ENCODE results near the gene PYGO2. TPM values are rescaled to one million over a fixed set of nuclear protein-coding genes. Genes with fewer than 3 reads are reported as not detected.

PYGO2 gene
- total RNA-seq, 2 experiments from 2014 or later: 44.3 to 47.3 TPM

GRCh38 chr1:154955039-154955717 lies 6.4 kb downstream of the PYGO2 start:
- peak overlapping the region; percentile 87 for H3K27ac ChIP-seq (ENCODE audit: low read depth, low read length, poor library complexity, severe bottlenecking)
- ChIA-PET POLR2A (interaction anchor here (0.6 to 1.3 kb wide), 10 partner anchors 17 to 190 kb away, joined by 3 to 8 read pairs (median 4); partner anchors contain the start of genes FLAD1 and PMVK), CTCF (ENCODE audit: unreplicated experiment) (interaction anchor here (0.7 to 3.4 kb wide), 5 partner anchors 11 to 68 kb away, joined by 3 to 13 read pairs (median 4); partner anchors contain the start of gene FLAD1)
- no peaks in the 10 kb centered on the region for H3K9me2 ChIP-seq (ENCODE audit: insufficient read depth, low read length)
- peak overlapping the region; percentile 85 for H3K4me2 ChIP-seq (ENCODE audit: low read length)
- intact Hi-C loops (cut with micrococcal nuclease; ENCODE audit: unreplicated experiment): no loop called here
- H3K79me2 ChIP-seq (ENCODE audit: insufficient read depth, low read depth, low read length): peaks cover 37% of the 10 kb centered on the region
- TF ChIP-seq, protein P1, sequence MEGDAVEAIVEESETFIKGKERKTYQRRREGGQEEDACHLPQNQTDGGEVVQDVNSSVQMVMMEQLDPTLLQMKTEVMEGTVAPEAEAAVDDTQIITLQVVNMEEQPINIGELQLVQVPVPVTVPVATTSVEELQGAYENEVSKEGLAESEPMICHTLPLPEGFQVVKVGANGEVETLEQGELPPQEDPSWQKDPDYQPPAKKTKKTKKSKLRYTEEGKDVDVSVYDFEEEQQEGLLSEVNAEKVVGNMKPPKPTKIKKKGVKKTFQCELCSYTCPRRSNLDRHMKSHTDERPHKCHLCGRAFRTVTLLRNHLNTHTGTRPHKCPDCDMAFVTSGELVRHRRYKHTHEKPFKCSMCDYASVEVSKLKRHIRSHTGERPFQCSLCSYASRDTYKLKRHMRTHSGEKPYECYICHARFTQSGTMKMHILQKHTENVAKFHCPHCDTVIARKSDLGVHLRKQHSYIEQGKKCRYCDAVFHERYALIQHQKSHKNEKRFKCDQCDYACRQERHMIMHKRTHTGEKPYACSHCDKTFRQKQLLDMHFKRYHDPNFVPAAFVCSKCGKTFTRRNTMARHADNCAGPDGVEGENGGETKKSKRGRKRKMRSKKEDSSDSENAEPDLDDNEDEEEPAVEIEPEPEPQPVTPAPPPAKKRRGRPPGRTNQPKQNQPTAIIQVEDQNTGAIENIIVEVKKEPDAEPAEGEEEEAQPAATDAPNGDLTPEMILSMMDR (conservative IDR thresholded peaks at IDR 0.05; ENCODE audit: low read length): no peak
- TF ChIP-seq EZH2phosphoT487 (IDR thresholded peaks at IDR 0.05; ENCODE audit: borderline replicate concordance, low read depth, low read length): no peak
- H3K4me3 ChIP-seq (ENCODE audit: low read depth, low read length, poor library complexity, severe bottlenecking): peak overlapping the region; percentile 72
- BruUV-seq (replicated peaks): TSS peak; percentile 11
- H2AFZ ChIP-seq (ENCODE audit: low read length): no peak overlapping the region
- peaks cover 73% of the 10 kb centered on the region for H3K4me1 ChIP-seq (ENCODE audit: insufficient read depth, low read length, poor library complexity, severe bottlenecking)
- peak; percentile 93 for DNase-seq (ENCODE audit: low spot score)
- no peaks in the 10 kb centered on the region for H3K9me3 ChIP-seq (ENCODE audit: low read length)
- peaks cover 39% of the 10 kb centered on the region for H3K36me3 ChIP-seq (ENCODE audit: insufficient read depth, low read length)
- H4K20me1 ChIP-seq (ENCODE audit: insufficient read depth, low read length): no peaks in the 10 kb centered on the region

GRCh38 chr1:154954541-154954940 lies 7.0 kb downstream of the PYGO2 start:
- no TSS peak for BruUV-seq (replicated peaks)
- peak overlapping the region; percentile 72 for H3K4me3 ChIP-seq (ENCODE audit: low read depth, low read length, poor library complexity, severe bottlenecking)
- TF ChIP-seq EZH2phosphoT487 (IDR thresholded peaks at IDR 0.05; ENCODE audit: borderline replicate concordance, low read depth, low read length): no peak
- TF ChIP-seq, protein P1 (conservative IDR thresholded peaks at IDR 0.05; ENCODE audit: low read length): no peak

More at GRCh38 chr1:154954541-154954940, 7.0 kb downstream of the PYGO2 start:
- CTCF ChIA-PET (ENCODE audit: unreplicated experiment): interaction anchor here (1.0 to 3.4 kb wide), 3 partner anchors 10 to 61 kb away, joined by 3 to 13 read pairs (median 11); no protein-coding TSS in a partner anchor
- Histone ChIP-seq H3K4me1 (ENCODE audit: insufficient read depth, low read length, poor library complexity, severe bottlenecking) (peaks cover 73% of the 10 kb centered on the region), H3K27ac (ENCODE audit: low read depth, low read length, poor library complexity, severe bottlenecking) (peak overlapping the region; percentile 87), H3K36me3 (ENCODE audit: insufficient read depth, low read length) (peaks cover 36% of the 10 kb centered on the region), H4K20me1 (ENCODE audit: insufficient read depth, low read length) (no peaks in the 10 kb centered on the region), H3K9me2 (ENCODE audit: insufficient read depth, low read length) (no peaks in the 10 kb centered on the region), H3K4me2 (ENCODE audit: low read length) (peak overlapping the region; percentile 85), H3K79me2 (ENCODE audit: insufficient read depth, low read depth, low read length) (peaks cover 32% of the 10 kb centered on the region; the same call in 1 of the 2 replicates), H3K9me3 (ENCODE audit: low read length) (no peaks in the 10 kb centered on the region), H2AFZ (ENCODE audit: low read length) (no peak overlapping the region)
- POLR2A ChIA-PET: interaction anchor here (1.1 kb wide), 1 partner anchor 18 kb away, joined by 3 read pairs; the partner anchor contains the start of gene PMVK
- DNase-seq (ENCODE audit: low spot score): no peak
- intact Hi-C loops (cut with micrococcal nuclease; ENCODE audit: unreplicated experiment): no loop called here
